HepG2 (cell line): ENCODE measurements around the gene GPC3. TPM values are rescaled to one million over a fixed set of nuclear protein-coding genes. Genes with fewer than 3 reads are reported as not detected.

Experiments used
- ATAC-seq: fragments of 200-7000 bp; cut with Tn5 transposase; 3 replicates; pipeline ENCODE4 v1.9.1; 2020; ENCODE audit warnings: mild to moderate bottlenecking, moderate library complexity
- BruUV-seq: library from RNA; stranded (reverse); fragments of 400-500 nt; replicated peaks from 2 replicates; lab custom pipeline; 2021; lab: Mats Ljungman, UMichigan
- CTCF ChIA-PET: fragments of 300-600 bp; formaldehyde crosslinking; extraction: SDS; loops from one replicate; lab custom pipeline; 2021; ENCODE audit warnings: low total read pairs, inconsistent platforms, low intra/inter-chr PET ratio; lab: Yijun Ruan, JAX
- POLR2A ChIA-PET: fragments of 350-600 bp; sonication (Branson Sonifier 250); formaldehyde crosslinking; loops from one replicate; lab custom pipeline; 2020; ENCODE audit warnings: antibody characterized with exemption, inconsistent platforms; lab: Yijun Ruan, JAX
- DNase-seq: peaks from one replicate; pipeline ENCODE4 v3.0.0-alpha.2; 2015; ENCODE audit warnings: low spot score
- FAIRE-seq: peaks from 3 replicates; lab custom pipeline; 2011; peaks lifted over from hg19 to GRCh38; lab: Jason Lieb, UNC
- H2AFZ ChIP-seq: one replicate; pipeline ENCODE4 v1.6.1; 2011; ENCODE audit warnings: low read length, inconsistent platforms
- H3K27ac ChIP-seq: fragments of 300-600 bp; 3 replicates; pipeline ENCODE4 v1.8.0; 2011; ENCODE audit warnings: mixed run types, mild to moderate bottlenecking, mixed read lengths, low read length, inconsistent platforms; ENCODE audit not compliant: insufficient read depth; ENCODE audit errors: extremely low read length
- H3K27me3 ChIP-seq, 2 experiments: fragments of 200-600 bp in 1 of 2; 2 replicates in 1 of 2; 3 replicates in 1 of 2; pipeline versions ENCODE4 v1.6.0 to v1.8.0; 2011; ENCODE audit warnings: low read length in 2 of 2, mild to moderate bottlenecking in 2 of 2, moderate library complexity in 2 of 2, inconsistent platforms in 1 of 2; ENCODE audit not compliant: insufficient read depth in 2 of 2, control insufficient read depth in 1 of 2
- H3K36me3 ChIP-seq, 2 experiments: fragments of 200-600 bp in 1 of 2; replicated peaks in 1 of 2; 2 replicates in 1 of 2; 3 replicates in 1 of 2; pipeline versions ENCODE4 v1.5.1 to v1.8.0; 2011; ENCODE audit warnings: low read length in 2 of 2, inconsistent platforms in 1 of 2; ENCODE audit not compliant: insufficient read depth in 2 of 2, control insufficient read depth in 1 of 2
- H3K4me1 ChIP-seq: 2 replicates; pipeline ENCODE4 v1.5.1; 2012; ENCODE audit warnings: low read length, inconsistent platforms; ENCODE audit not compliant: insufficient read depth
- H3K4me2 ChIP-seq: 2 replicates; pipeline ENCODE4 v1.6.0; 2011; ENCODE audit warnings: low read depth, low read length, inconsistent platforms
- H3K4me3 ChIP-seq, 3 experiments: fragments of 200-600 bp in 1 of 3; sonication (generic), shearing (Covaris generic) in 1 of 3; replicated peaks in 1 of 3; 2 replicates each; pipeline ENCODE4 v1.5.1; 2011 to 2016; ENCODE audit warnings: low read length in 3 of 3, inconsistent platforms in 2 of 3, low read depth in 2 of 3, mild to moderate bottlenecking in 2 of 3, control low read depth in 1 of 3, mixed read lengths in 1 of 3; ENCODE audit not compliant: insufficient read depth in 1 of 3
- H3K79me2 ChIP-seq: one replicate; pipeline ENCODE4 v1.6.1; 2011; ENCODE audit warnings: low read length, inconsistent platforms; ENCODE audit not compliant: insufficient read depth
- H3K9ac ChIP-seq: 2 replicates; pipeline ENCODE4 v1.6.0; 2011; ENCODE audit warnings: mild to moderate bottlenecking, low read depth, low read length, inconsistent platforms; ENCODE audit not compliant: insufficient read depth
- H3K9me3 ChIP-seq: 2 replicates; pipeline ENCODE4 v1.5.1; 2012; ENCODE audit warnings: mild to moderate bottlenecking, low read length
- H4K20me1 ChIP-seq: 2 replicates; pipeline ENCODE4 v1.6.0; 2011; ENCODE audit warnings: inconsistent platforms, mild to moderate bottlenecking, low read length, moderate library complexity; ENCODE audit not compliant: insufficient read depth
- ARNT ChIP-seq: fragments of 450-650 bp; IDR thresholded peaks from 2 replicates; pipeline ENCODE4 v1.6.1; 2017
- MAZ ChIP-seq, 2 experiments: sonication (generic) in 1 of 2; formaldehyde crosslinking in 1 of 2; IDR thresholded peaks; 2 replicates each; pipeline versions ENCODE4 v1.5.0 to v1.6.1; 2012 to 2020; ENCODE audit warnings: low read depth in 2 of 2, mild to moderate bottlenecking in 2 of 2, borderline replicate concordance in 1 of 2, improper control_type of control experiment in 1 of 2, low read length in 1 of 2, missing genetic modification reagents in 1 of 2, moderate library complexity in 1 of 2
- NFE2L1 ChIP-seq: sonication (generic); formaldehyde crosslinking; IDR thresholded peaks from 2 replicates; pipeline ENCODE4 v1.4.0; 2020; ENCODE audit warnings: missing genetic modification reagents, mild to moderate bottlenecking, borderline replicate concordance
- POLR2A ChIP-seq, 2 experiments: IDR thresholded peaks; 2 replicates each; pipeline ENCODE4 v1.6.1; 2011; ENCODE audit warnings: low read depth in 2 of 2, low read length in 2 of 2, mild to moderate bottlenecking in 1 of 2, moderate library complexity in 1 of 2; ENCODE audit not compliant: insufficient read depth in 1 of 2
- POLR2AphosphoS2 ChIP-seq: IDR thresholded peaks from 2 replicates; pipeline ENCODE4 v1.6.1; 2011; ENCODE audit warnings: low read depth, low read length, improper control_type of control experiment
- RBM22 ChIP-seq: fragments of 200-400 bp; formaldehyde crosslinking; optimal IDR thresholded peaks from 2 replicates; pipeline ENCODE3; 2017; ENCODE audit warnings: mild to moderate bottlenecking, low read length, moderate library complexity
- TRAFD1 ChIP-seq: sonication (generic); formaldehyde crosslinking; IDR thresholded peaks from 2 replicates; pipeline ENCODE4 v1.5.1; 2020; ENCODE audit warnings: missing genetic modification reagents, mild to moderate bottlenecking, borderline replicate concordance
- ZBTB14 ChIP-seq: sonication (generic); formaldehyde crosslinking; IDR thresholded peaks from 2 replicates; pipeline ENCODE4 v1.4.0; 2020; ENCODE audit warnings: missing genetic modification reagents
- ZFP36L1 ChIP-seq: sonication (generic); formaldehyde crosslinking; IDR thresholded peaks from 2 replicates; pipeline ENCODE4 v1.8.0; 2022; ENCODE audit warnings: mild to moderate bottlenecking, missing genetic modification reagents, moderate library complexity
- ZFP37 ChIP-seq: sonication (generic); formaldehyde crosslinking; IDR thresholded peaks from 2 replicates; pipeline ENCODE4 v1.4.0; 2020; ENCODE audit warnings: missing genetic modification reagents, borderline replicate concordance
- ZNF121 ChIP-seq: sonication (generic); formaldehyde crosslinking; IDR thresholded peaks from 2 replicates; pipeline ENCODE4 v1.5.0; 2020; ENCODE audit warnings: mild to moderate bottlenecking, missing genetic modification reagents
- ZNF362 ChIP-seq: sonication (generic); formaldehyde crosslinking; IDR thresholded peaks from 2 replicates; pipeline ENCODE4 v1.4.0; 2020; ENCODE audit warnings: missing genetic modification reagents, mild to moderate bottlenecking, borderline replicate concordance
- ZNF761 ChIP-seq: sonication (generic); formaldehyde crosslinking; conservative IDR thresholded peaks from 2 replicates; pipeline ENCODE4 v1.4.0; 2020; ENCODE audit warnings: mild to moderate bottlenecking, missing genetic modification reagents
- ZSCAN25 ChIP-seq: sonication (generic); formaldehyde crosslinking; IDR thresholded peaks from 2 replicates; pipeline ENCODE4 v1.8.0; 2022; ENCODE audit warnings: mild to moderate bottlenecking, missing genetic modification reagents
- WGBS: methylation state at CpG from one replicate; pipeline ENCODE4 v1.1.6; 2017; ENCODE audit warnings: low lambda C conversion rate; 5-methylcytosine and 5-hydroxymethylcytosine counted together
- in situ Hi-C: cut with HindIII; loops from 2 replicates; pipeline ENCODE4 v1.10.0; 2017; ENCODE audit warnings: low pct_unique_long_range_greater_than_20kb; ENCODE audit not compliant: extremely low pct_ligation_motif_present
- intact Hi-C: fragments of 100-400 bp; cut with micrococcal nuclease; formaldehyde crosslinking; loops from one replicate; pipeline ENCODE4 v1.10.0; 2022; ENCODE audit not compliant: unreplicated experiment
- polyA plus RNA-seq, 8 experiments: library from polyadenylated mRNA; depleted of rRNA in 3 of 8; stranded (reverse) in 7 of 8; unstranded in 1 of 8; fragments of >200 nt; fragmentation: Illumina TruSeq in 4 of 8; extraction: Trizol in 4 of 8; gene quantifications; 2 replicates each; pipeline versions ENCODE4 v1.2.1 to v1.2.3, GENCODE V29; 2011 to 2016; ENCODE audit warnings: low read depth in 4 of 8, missing spikeins in 1 of 8, mixed read lengths in 1 of 8; ENCODE audit not compliant: insufficient read depth in 1 of 8
- total RNA-seq, 5 experiments: library from RNA; depleted of rRNA; stranded (reverse); fragments of >200 nt; fragmentation: Illumina TruSeq; extraction: Trizol; gene quantifications; 2 replicates each; pipeline ENCODE4 v1.2.3, GENCODE V29; 2016; ENCODE audit warnings: low read depth in 1 of 5
- TF ChIP-seq, protein P1 (sequence below): sonication (generic); formaldehyde crosslinking; IDR thresholded peaks from 2 replicates; pipeline ENCODE4 v1.4.0; 2020; ENCODE audit warnings: missing genetic modification reagents

GPC3 gene
- total and polyA plus RNA-seq, 2 of the 13 experiments (the other 11 are each of a cell fraction or from before 2014, with no cell fraction given): 1,799 to 3,263 TPM

DNA sequence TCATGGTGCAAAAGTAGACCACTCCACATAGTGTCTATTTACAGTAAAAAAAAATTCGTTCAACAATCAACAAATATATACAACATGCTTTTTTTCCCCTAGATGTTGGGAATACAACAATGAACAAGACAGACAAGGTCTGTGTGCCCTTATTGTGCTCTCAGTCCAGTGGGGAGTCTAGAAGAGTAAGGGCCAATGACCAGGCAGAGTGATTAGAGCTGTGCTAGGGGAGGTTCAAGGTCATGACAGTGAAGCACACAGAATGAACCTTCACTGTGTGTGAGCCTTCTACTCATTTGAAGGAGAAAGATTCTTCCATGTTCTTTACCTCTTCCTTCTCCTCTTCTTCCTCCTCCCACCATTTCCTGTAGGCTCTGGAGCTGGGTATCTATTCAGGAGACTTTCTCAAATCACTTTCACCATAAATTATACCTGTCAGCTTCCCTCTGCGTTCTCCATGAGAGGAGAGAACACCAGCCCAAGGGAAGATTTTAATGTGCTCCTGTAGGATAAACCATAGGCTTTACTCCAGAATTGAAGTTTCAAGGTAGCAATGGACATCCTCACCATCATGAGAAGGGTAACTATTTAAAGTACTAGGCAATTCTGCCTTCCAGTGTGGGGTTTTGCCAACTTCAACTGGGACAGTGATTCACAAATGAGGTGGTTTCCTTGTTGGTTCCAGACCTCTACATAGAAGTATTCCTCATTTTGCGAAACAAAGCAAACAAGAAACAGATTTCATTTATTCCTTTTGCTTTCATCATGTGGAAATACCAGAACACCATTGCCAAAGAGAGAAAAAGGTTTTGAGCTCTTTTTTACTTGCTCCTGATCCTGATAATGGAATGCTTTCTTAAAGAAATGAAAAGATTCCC lies 323.2 kb downstream of the GPC3 start:
- H3K79me2 ChIP-seq: no peaks in the 10 kb centered on the region
- WGBS: 88% methylated on average over 3 of the region's 3 CpGs
- intact Hi-C loops: no loop called here
- H3K27me3 ChIP-seq: no peaks in the 10 kb centered on the region
- no peak overlapping the region for H3K4me3 ChIP-seq
- H3K9ac ChIP-seq: no peak overlapping the region
- H3K4me2 ChIP-seq: no peak overlapping the region
- DNase-seq (peak; percentile 20), ATAC-seq (peak; percentile 70), FAIRE-seq (no peak)
- no TSS peak for BruUV-seq
- H3K4me1 ChIP-seq: peaks cover 10% of the 10 kb centered on the region; the same call in 1 of the 2 replicates
- in situ Hi-C loops: no loop called here
- peaks cover 26% of the 10 kb centered on the region for H4K20me1 ChIP-seq
- peaks cover 9 to 30% of the 10 kb centered on the region in 2 experiments for H3K36me3 ChIP-seq
- ChIA-PET POLR2A (interaction anchor here (0.5 kb wide), 1 partner anchor 126 kb away, joined by 3 read pairs; no protein-coding TSS in a partner anchor), CTCF (no interaction called here)
- peak overlapping the region; percentile 26 for H3K27ac ChIP-seq
- no peak overlapping the region for H2AFZ ChIP-seq
- no peaks in the 10 kb centered on the region for H3K9me3 ChIP-seq
- TF ChIP-seq ZNF121 (CRISPR knock-in tag): no peak
- no peak for TF ChIP-seq NFE2L1
- peak; percentile 100 for TF ChIP-seq RBM22
- no peak for TF ChIP-seq ZNF362
- TF ChIP-seq ARNT: no peak
- no peak for TF ChIP-seq ZSCAN25 (CRISPR knock-in tag)
- TF ChIP-seq ZNF761 (CRISPR knock-in tag): no peak
- TF ChIP-seq ZFP36L1 (CRISPR knock-in tag): no peak
- TF ChIP-seq POLR2AphosphoS2: peak; percentile 65; the same call in 1 of the 2 replicates
- TF ChIP-seq POLR2A (IDR thresholded peaks at IDR 0.05; ENCODE audit: insufficient read depth in 1 of 2, low read depth in 2 of 2, low read length in 2 of 2): peak; percentile 32 to 45; a peak in 2 of 4 replicates
- no peak for TF ChIP-seq TRAFD1 (CRISPR knock-in tag)
- no peak for TF ChIP-seq ZFP37 (CRISPR knock-in tag)
- no peak for TF ChIP-seq ZBTB14
- no peak for TF ChIP-seq MAZ (IDR thresholded peaks at IDR 0.05; ENCODE audit: borderline replicate concordance, low read depth, low read length)
- no peak for TF ChIP-seq MAZ (CRISPR knock-in tag; IDR thresholded peaks at IDR 0.05; ENCODE audit: low read depth)
- TF ChIP-seq, protein P1, sequence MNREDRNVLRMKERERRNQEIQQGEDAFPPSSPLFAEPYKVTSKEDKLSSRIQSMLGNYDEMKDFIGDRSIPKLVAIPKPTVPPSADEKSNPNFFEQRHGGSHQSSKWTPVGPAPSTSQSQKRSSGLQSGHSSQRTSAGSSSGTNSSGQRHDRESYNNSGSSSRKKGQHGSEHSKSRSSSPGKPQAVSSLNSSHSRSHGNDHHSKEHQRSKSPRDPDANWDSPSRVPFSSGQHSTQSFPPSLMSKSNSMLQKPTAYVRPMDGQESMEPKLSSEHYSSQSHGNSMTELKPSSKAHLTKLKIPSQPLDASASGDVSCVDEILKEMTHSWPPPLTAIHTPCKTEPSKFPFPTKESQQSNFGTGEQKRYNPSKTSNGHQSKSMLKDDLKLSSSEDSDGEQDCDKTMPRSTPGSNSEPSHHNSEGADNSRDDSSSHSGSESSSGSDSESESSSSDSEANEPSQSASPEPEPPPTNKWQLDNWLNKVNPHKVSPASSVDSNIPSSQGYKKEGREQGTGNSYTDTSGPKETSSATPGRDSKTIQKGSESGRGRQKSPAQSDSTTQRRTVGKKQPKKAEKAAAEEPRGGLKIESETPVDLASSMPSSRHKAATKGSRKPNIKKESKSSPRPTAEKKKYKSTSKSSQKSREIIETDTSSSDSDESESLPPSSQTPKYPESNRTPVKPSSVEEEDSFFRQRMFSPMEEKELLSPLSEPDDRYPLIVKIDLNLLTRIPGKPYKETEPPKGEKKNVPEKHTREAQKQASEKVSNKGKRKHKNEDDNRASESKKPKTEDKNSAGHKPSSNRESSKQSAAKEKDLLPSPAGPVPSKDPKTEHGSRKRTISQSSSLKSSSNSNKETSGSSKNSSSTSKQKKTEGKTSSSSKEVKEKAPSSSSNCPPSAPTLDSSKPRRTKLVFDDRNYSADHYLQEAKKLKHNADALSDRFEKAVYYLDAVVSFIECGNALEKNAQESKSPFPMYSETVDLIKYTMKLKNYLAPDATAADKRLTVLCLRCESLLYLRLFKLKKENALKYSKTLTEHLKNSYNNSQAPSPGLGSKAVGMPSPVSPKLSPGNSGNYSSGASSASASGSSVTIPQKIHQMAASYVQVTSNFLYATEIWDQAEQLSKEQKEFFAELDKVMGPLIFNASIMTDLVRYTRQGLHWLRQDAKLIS (CRISPR knock-in tag): no peak
